HG02938 (cell line): ENCODE data around the gene VAV1.

ENCODE experiments used
- ATAC-seq: cut with Tn5 transposase; IDR thresholded peaks from one replicate; pipeline ENCODE4 v1.9.1; 2021; ENCODE audit warnings: mild to moderate bottlenecking, moderate library complexity; ENCODE audit not compliant: unreplicated experiment

The VAV1 gene, protein sequence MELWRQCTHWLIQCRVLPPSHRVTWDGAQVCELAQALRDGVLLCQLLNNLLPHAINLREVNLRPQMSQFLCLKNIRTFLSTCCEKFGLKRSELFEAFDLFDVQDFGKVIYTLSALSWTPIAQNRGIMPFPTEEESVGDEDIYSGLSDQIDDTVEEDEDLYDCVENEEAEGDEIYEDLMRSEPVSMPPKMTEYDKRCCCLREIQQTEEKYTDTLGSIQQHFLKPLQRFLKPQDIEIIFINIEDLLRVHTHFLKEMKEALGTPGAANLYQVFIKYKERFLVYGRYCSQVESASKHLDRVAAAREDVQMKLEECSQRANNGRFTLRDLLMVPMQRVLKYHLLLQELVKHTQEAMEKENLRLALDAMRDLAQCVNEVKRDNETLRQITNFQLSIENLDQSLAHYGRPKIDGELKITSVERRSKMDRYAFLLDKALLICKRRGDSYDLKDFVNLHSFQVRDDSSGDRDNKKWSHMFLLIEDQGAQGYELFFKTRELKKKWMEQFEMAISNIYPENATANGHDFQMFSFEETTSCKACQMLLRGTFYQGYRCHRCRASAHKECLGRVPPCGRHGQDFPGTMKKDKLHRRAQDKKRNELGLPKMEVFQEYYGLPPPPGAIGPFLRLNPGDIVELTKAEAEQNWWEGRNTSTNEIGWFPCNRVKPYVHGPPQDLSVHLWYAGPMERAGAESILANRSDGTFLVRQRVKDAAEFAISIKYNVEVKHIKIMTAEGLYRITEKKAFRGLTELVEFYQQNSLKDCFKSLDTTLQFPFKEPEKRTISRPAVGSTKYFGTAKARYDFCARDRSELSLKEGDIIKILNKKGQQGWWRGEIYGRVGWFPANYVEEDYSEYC

DNA sequence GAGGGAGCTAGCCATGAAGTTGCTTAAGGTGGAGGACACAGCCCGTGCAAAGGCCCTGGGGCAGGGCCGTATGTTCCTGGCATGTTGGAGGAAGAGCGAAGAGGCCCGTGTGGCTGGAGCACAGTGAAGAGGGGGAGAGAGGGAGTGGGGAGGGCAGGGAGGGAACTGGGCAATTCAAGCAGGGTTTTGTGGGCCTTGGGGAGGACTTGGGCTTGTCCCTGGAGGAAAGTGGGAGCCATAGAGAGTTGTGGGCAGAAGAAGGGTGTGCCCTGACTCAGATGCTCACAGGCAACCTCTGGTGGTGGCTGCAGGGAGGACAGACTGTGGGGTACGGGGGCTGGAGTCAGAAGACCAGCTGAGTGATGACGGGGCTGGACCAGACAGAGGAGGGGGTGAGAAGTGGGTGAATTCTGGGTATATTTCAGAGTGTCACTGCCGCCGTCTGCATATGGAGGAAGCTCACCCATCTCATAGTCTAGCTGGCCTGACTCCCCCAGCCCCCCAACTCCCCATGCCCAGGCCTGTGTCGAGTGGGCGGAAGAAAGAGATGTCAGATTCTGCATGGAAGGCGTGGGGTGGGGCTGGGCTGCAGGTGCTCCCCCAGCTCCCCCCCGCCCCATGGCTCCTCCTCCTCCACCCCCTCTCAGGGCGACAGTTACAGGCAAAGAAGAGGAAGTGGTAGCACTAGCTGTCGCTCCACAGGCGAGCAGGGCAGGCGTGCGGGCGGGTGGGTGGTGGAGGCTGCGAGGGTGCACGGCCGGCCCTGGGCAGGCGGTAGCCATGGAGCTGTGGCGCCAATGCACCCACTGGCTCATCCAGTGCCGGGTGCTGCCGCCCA lies at the start of gene VAV1:
TSS of gene VAV1 (plus strand) at position 681 of the 838 bp plus-strand sequence. CDS start at position 781, 100 bp downstream.
- no peak for ATAC-seq

DNA sequence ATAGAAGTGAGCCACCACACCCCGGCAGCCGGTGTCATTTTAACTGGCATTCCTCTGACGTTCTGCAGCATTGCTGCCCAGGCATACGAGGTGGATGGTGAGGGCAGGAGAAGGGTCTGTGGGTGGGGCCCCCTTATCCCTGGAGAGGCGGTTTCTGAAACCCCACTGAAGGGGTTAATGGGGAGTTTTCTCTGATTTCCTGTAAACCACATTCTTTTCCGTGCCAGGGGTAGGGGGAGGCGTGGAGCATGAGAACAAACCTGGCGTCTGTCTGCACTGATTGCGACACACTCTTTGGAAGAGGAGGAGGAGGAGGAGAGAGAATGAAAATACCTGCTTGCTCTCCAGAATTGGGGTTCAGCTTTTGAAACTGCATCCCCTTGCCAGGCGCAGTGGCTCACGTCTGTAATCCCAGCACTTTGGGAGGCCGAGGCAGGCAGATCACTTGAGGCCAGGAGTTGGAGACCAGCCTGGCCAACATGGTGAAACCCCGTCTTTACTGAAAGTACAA lies 49.3 kb upstream of the VAV1 start:
- ATAC-seq: no peak

DNA sequence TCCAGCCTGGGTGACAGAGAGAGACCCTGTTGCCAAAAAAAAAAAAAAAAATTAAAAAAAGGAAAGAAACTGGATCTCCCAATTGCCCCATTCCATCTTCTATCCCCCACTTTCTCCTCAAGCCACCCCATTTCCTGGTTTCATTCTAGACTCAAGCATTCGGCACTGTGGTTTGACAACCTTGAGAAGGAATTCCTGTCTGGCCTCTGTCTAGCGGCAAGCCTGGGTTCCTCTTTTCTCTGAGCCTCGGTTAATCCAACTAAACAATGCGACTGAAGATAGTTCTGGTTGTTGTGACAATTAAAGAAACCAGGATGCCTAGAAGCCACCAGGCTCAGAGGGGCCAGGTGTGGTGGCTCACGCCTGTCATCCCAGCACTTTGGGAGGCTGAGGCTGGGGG lies 48.8 kb upstream of the VAV1 start:
- no peak for ATAC-seq

GRCh38 chr19:6724631-6725492 lies 47.6 kb upstream of the VAV1 start:
- ATAC-seq: no peak

GRCh38 chr19:6725513-6726231 lies 46.8 kb upstream of the VAV1 start:
- ATAC-seq: no peak

DNA sequence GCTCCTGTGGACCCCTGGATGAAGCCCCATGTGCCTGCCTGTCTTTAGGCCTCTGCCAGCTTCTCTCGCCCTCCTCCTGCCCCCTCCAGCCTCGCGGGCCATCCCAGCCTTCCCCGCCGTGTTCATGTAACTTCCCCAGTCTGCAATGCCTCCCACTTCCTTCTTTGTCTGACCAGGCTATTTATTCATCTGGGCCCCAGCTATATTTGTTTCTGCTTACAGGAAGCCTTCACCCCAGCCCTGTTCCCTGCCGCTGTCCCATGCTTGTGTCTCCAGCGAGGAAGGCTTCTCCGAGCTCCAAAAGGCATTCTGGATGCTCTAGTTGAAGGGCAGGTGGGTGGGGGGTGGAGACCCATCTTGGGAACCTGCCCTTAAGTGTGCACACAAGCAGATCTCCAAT lies 44.2 kb upstream of the VAV1 start:
- no peak for ATAC-seq

GRCh38 chr19:6729573-6730152 lies 42.8 kb upstream of the VAV1 start:
- no peak for ATAC-seq

GRCh38 chr19:6730153-6730804 lies 42.2 kb upstream of the VAV1 start:
- ATAC-seq: no peak

GRCh38 chr19:6730941-6731670 lies 41.4 kb upstream of the VAV1 start:
- ATAC-seq: no peak

DNA sequence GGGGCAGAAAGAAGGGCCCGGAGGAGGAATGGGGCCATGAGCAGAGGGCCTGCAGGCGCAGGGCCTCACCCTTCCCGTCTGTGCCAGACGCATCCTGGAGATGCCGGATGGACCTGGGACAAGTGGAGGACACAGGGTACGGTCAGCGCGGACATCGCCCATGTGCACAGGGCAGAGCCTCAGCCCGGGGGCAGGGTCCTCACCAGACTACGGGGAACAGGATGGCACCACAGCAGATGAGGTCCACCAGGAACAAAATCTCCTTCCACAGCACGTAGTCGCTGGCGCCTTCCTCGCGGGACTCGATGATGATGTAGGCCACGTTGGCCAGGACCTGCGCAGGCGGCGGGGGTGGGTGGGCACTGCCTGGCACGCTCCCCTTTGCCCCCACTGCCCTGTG lies 40.7 kb upstream of the VAV1 start:
- ATAC-seq: no peak

- ATAC-seq: no peak
Measured at GRCh38 chr19:6732803-6733337, 39.6 kb upstream of the VAV1 start.

DNA sequence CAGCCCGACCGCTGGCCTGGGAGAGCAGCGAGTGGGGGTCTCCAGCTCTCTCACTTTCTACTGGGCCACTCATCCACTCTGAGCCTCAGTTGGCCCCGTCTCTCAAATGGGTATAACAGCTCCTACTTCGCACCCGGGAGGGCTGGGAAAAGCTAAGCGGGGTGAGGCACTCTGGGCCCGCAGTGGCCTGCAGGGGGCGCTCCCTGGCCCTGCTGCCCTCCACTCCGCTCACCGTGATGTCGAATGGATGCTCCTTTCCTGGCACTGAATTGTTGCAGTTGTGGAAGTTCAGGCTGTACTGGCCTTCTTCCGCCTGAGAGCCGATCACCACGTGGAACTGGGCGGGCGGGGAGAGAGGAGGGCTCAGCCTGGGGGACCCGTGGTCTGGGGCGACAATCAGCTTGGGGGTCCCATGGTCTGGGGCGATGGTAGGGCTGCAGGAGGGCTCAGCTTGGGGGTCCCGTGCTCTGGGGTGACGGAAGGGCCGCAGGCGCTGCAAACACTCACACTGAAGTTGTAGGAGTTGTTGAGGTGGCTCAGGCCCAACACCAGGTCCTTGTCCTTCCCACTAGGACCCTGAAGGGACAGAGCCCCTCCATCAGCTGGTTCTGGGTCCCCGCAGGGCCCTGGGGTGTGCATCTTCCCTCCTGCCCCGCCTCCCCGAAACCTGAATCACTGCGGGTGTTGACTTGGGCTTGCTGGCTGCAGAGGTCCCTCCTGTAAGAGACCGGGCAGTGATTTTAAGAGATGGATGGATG lies 39.0 kb upstream of the VAV1 start:
- no peak for ATAC-seq

DNA sequence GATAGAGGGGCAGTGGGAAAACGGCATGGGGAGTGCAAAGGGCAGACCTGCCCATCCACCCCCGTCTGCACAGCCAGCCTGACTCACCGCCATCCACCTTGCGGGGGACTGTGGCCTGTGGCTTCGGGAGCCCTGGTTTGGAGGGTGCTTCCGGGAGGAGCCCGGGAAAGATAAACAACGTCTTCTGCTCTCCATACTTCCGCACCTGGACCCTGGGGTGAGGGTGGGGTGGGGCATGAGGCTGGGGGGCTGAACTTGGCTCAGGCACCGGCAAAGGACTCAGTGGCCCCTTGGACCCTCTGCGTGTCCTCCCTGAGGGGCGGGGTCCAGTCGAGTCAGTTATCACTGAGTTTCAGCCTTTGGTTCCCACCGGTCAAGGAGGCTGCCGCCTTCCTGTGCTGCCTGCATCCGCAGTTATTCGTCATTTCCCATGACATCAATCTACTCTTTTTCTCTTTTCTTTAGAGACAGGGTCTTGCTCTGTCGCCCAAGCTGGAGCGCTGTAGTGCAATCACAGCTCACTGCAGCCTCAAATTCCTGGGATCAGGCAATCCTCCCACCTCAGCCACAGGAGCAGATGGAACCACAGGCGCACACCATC lies 38.3 kb upstream of the VAV1 start:
- ATAC-seq: no peak

DNA sequence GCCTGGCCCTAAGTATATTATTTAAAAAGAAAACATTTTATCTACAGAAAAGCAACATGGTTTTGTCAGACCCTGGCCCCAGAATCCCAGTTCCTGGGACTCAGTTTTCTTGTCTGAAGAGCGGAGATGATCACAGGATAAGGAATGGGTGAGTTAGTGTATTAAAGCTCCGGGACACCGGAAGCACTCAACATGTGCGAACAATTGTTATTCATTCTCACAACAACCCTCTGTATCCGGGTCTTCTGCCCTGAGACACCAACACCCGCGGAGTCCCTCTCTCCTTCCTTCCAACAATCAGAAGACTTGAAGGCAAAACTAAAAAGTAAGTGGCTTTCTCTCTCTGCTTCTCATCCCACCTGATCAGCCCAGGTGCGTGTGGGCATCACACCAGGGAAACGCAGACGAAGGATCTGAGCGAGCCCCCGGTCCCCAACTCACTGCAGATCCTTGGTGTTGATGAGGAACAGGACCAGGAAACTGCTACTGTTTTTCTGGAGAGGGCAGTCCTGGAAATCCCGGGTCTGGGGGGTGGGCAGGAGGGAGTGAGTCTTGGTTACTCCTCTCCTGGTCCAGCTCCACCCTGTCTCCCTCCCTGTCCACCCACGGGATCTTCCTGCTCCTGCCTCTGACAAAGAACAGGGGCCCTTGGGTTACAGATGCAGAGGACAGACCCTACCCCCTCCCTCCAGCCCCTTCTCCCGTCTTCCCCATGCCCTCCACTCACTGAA lies 37.2 kb upstream of the VAV1 start:
- ATAC-seq: no peak

- ATAC-seq: no peak
Measured at GRCh38 chr19:6736169-6736916, 36.2 kb upstream of the VAV1 start.
